HepG2 (cell line): ENCODE measurements around the gene LNX2. TPM values are rescaled to one million over a fixed set of nuclear protein-coding genes. Genes with fewer than 3 reads are reported as not detected.

ENCODE experiments used
- ARID4A ChIP-seq: sonication (generic); formaldehyde crosslinking; IDR thresholded peaks from 2 replicates; pipeline ENCODE4 v1.5.0; 2020; ENCODE audit warnings: mild to moderate bottlenecking, missing genetic modification reagents, borderline replicate concordance
- ATF6 ChIP-seq: sonication (generic); formaldehyde crosslinking; conservative IDR thresholded peaks from 2 replicates; pipeline ENCODE4 v1.4.0; 2020; ENCODE audit warnings: missing genetic modification reagents
- FOXC1 ChIP-seq: sonication (generic); formaldehyde crosslinking; IDR thresholded peaks from 2 replicates; pipeline ENCODE4 v1.8.0; 2022; ENCODE audit warnings: mild to moderate bottlenecking, missing genetic modification reagents, borderline replicate concordance
- KAT8 ChIP-seq: IDR thresholded peaks from 2 replicates; pipeline ENCODE4 v1.6.1; 2016; ENCODE audit warnings: missing genetic modification reagents, missing compliant biosample characterization
- NFE2L1 ChIP-seq: sonication (generic); formaldehyde crosslinking; IDR thresholded peaks from 2 replicates; pipeline ENCODE4 v1.4.0; 2020; ENCODE audit warnings: missing genetic modification reagents, mild to moderate bottlenecking, borderline replicate concordance
- RELA ChIP-seq: sonication (generic); formaldehyde crosslinking; IDR thresholded peaks from 2 replicates; pipeline ENCODE4 v1.4.0; 2020; ENCODE audit warnings: missing genetic modification reagents
- SMARCC2 ChIP-seq: fragments of 450-650 bp; IDR thresholded peaks from 2 replicates; pipeline ENCODE4 v1.6.1; 2017; ENCODE audit warnings: antibody characterized with exemption, mild to moderate bottlenecking
- SP4 ChIP-seq: sonication (generic); formaldehyde crosslinking; IDR thresholded peaks from 2 replicates; pipeline ENCODE4 v1.8.1; 2023; ENCODE audit warnings: mild to moderate bottlenecking, missing genetic modification reagents
- TEAD3 ChIP-seq: optimal IDR thresholded peaks from 2 replicates; pipeline ENCODE3; 2016; ENCODE audit warnings: borderline replicate concordance
- ZNF101 ChIP-seq: sonication (generic); formaldehyde crosslinking; IDR thresholded peaks from 2 replicates; pipeline ENCODE4 v1.4.0; 2020; ENCODE audit warnings: mild to moderate bottlenecking, low read depth, missing genetic modification reagents, borderline replicate concordance
- ZNF12 ChIP-seq: sonication (generic); formaldehyde crosslinking; IDR thresholded peaks from 2 replicates; pipeline ENCODE4 v1.5.0; 2020; ENCODE audit warnings: missing genetic modification reagents
- ZNF292 ChIP-seq: sonication (generic); formaldehyde crosslinking; IDR thresholded peaks from 2 replicates; pipeline ENCODE4 v1.8.1; 2022; ENCODE audit warnings: mild to moderate bottlenecking, low read depth, missing genetic modification reagents, borderline replicate concordance
- ZNF609 ChIP-seq: sonication (generic); formaldehyde crosslinking; IDR thresholded peaks from 2 replicates; pipeline ENCODE4 v1.4.0; 2020; ENCODE audit warnings: mild to moderate bottlenecking, missing genetic modification reagents, borderline replicate concordance
- ZNF644 ChIP-seq: IDR thresholded peaks from 2 replicates; pipeline ENCODE4 v1.6.1; 2016; ENCODE audit warnings: low read depth
- ZNF710 ChIP-seq: sonication (generic); formaldehyde crosslinking; IDR thresholded peaks from 2 replicates; pipeline ENCODE4 v1.5.0; 2020; ENCODE audit warnings: mild to moderate bottlenecking, missing genetic modification reagents, borderline replicate concordance
- polyA plus RNA-seq, 8 experiments: library from polyadenylated mRNA; depleted of rRNA in 3 of 8; stranded (reverse) in 7 of 8; unstranded in 1 of 8; fragments of >200 nt; fragmentation: Illumina TruSeq in 4 of 8; extraction: Trizol in 4 of 8; gene quantifications; 2 replicates each; pipeline versions ENCODE4 v1.2.1 to v1.2.3, GENCODE V29; 2011 to 2016; ENCODE audit warnings: low read depth in 4 of 8, missing spikeins in 1 of 8, mixed read lengths in 1 of 8; ENCODE audit not compliant: insufficient read depth in 1 of 8
- total RNA-seq, 5 experiments: library from RNA; depleted of rRNA; stranded (reverse); fragments of >200 nt; fragmentation: Illumina TruSeq; extraction: Trizol; gene quantifications; 2 replicates each; pipeline ENCODE4 v1.2.3, GENCODE V29; 2016; ENCODE audit warnings: low read depth in 1 of 5

LNX2 gene
- total and polyA plus RNA-seq, 2 of the 13 experiments (the other 11 are each of a cell fraction or from before 2014, with no cell fraction given), result 9.2 to 9.7 TPM

GRCh38 chr13:27533155-27533643 lies 87.1 kb downstream of the LNX2 start (continued):
- TF ChIP-seq ARID4A (CRISPR knock-in tag) (peak; percentile 39; the same call in 1 of the 2 replicates), ZNF644 (CRISPR knock-in tag) (no peak), ZNF12 (CRISPR knock-in tag) (0 out of 2 replicates have a peak, but pooled peaks have one; percentile 29), ZNF101 (CRISPR knock-in tag) (no peak), NFE2L1 (CRISPR knock-in tag) (no peak), SP4 (CRISPR knock-in tag) (no peak; the same call in 1 of the 2 replicates), ZNF292 (CRISPR knock-in tag) (peak; percentile 88; the same call in 1 of the 2 replicates), ZNF710 (CRISPR knock-in tag) (peak; percentile 47; the same call in 1 of the 2 replicates), KAT8 (CRISPR knock-in tag) (peak; percentile 57; the same call in 1 of the 2 replicates), ZNF609 (CRISPR knock-in tag) (0 out of 2 replicates have a peak, but pooled peaks have one; percentile 29), FOXC1 (CRISPR knock-in tag) (no peak), SMARCC2 (no peak), RELA (CRISPR knock-in tag) (no peak), ATF6 (no peak), TEAD3 (no peak)
